B cell (primary cell): Measurements from ENCODE around the gene MTRF1. TPM values are rescaled to one million over a fixed set of nuclear protein-coding genes. Genes with fewer than 3 reads are reported as not detected.

ENCODE experiments used
- ATAC-seq: fragments of 200-7000 bp; cut with Tn5 transposase; one replicate; pipeline ENCODE4 v1.10.0; 2021; ENCODE audit warnings: low read depth, mild to moderate bottlenecking, moderate number of reproducible peaks, moderate library complexity
- CTCF ChIA-PET: fragments of 350-600 bp; sonication (Branson Sonifier 250); formaldehyde crosslinking; loops from one replicate; lab custom pipeline; 2021; ENCODE audit warnings: antibody characterized with exemption, inconsistent platforms; lab: Charles Lee
- POLR2A ChIA-PET: fragments of 350-600 bp; sonication (Branson Sonifier 250); formaldehyde crosslinking; loops from one replicate; lab custom pipeline; 2021; ENCODE audit warnings: antibody characterized with exemption; lab: Charles Lee
- DNase-seq: peaks from one replicate; pipeline ENCODE4 v3.0.0; 2013
- H2AFZ ChIP-seq: 2 replicates; pipeline ENCODE4 v1.6.1; 2012; ENCODE audit warnings: mild to moderate bottlenecking, low read depth, low read length; ENCODE audit not compliant: insufficient read depth, poor library complexity, severe bottlenecking
- H3K27ac ChIP-seq, 2 donors: 1 replicate in 1 of 2; 2 replicates in 1 of 2; pipeline ENCODE4 v1.5.1; 2012 to 2013; ENCODE audit warnings: low read length in 2 of 2, mild to moderate bottlenecking in 2 of 2, moderate library complexity in 1 of 2
- H3K27me3 ChIP-seq, 4 experiments: fragments of 200-600 bp in 1 of 4; sonication (generic) in 1 of 4; replicated peaks in 1 of 4; 1 replicate in 2 of 4; 2 replicates in 2 of 4; pipeline versions ENCODE4 v1.6.1 to v1.7.0; 2013 to 2016; ENCODE audit warnings: low read length in 3 of 4, mild to moderate bottlenecking in 2 of 4, mixed read lengths in 1 of 4, moderate library complexity in 1 of 4; ENCODE audit not compliant: insufficient read depth in 4 of 4, control insufficient read depth in 3 of 4; ENCODE audit errors: control extremely low read depth in 1 of 4
- H3K36me3 ChIP-seq, 2 experiments: replicated peaks in 1 of 2; 1 replicate in 1 of 2; 2 replicates in 1 of 2; pipeline versions ENCODE4 v1.6.1 to v1.7.1; 2013; ENCODE audit warnings: low read length in 1 of 2; ENCODE audit not compliant: insufficient read depth in 2 of 2, control insufficient read depth in 1 of 2; ENCODE audit errors: control extremely low read depth in 1 of 2, extremely low read depth in 1 of 2
- H3K4me1 ChIP-seq, 2 donors: fragments of 200-600 bp in 1 of 2; sonication (generic) in 1 of 2; 1 replicate in 1 of 2; 2 replicates in 1 of 2; pipeline versions ENCODE4 v1.5.1 to v1.6.1; 2013 to 2017; ENCODE audit warnings: low read length in 2 of 2; ENCODE audit not compliant: control insufficient read depth in 2 of 2, insufficient read depth in 2 of 2
- H3K4me2 ChIP-seq: replicated peaks from 2 replicates; pipeline ENCODE3; 2012; ENCODE audit warnings: mild to moderate bottlenecking, low read depth, low read length; ENCODE audit not compliant: poor library complexity, severe bottlenecking
- H3K4me3 ChIP-seq, 5 experiments: fragments of 200-600 bp in 1 of 5; sonication (generic) in 1 of 5; 1 replicate in 3 of 5; 2 replicates in 2 of 5; pipeline versions ENCODE4 v1.5.1 to v1.7.0; 2011 to 2016; ENCODE audit warnings: low read length in 4 of 5, mild to moderate bottlenecking in 4 of 5, low read depth in 2 of 5, control low read depth in 1 of 5, moderate library complexity in 1 of 5; ENCODE audit not compliant: insufficient read depth in 1 of 5; ENCODE audit errors: control extremely low read depth in 1 of 5, extremely low read depth in 1 of 5
- H3K79me2 ChIP-seq: fragments of 200-600 bp; sonication (generic); one replicate; pipeline ENCODE4 v1.6.0; 2016; ENCODE audit warnings: low read length; ENCODE audit not compliant: control insufficient read depth, insufficient read depth
- H3K9ac ChIP-seq: fragments of 200-600 bp; sonication (generic); 2 replicates; pipeline ENCODE4 v1.6.1; 2017; ENCODE audit warnings: mild to moderate bottlenecking, low read length, moderate library complexity
- H3K9me3 ChIP-seq, 3 donors: one replicate each; pipeline versions ENCODE4 v1.6.1 to v1.7.1; 2013; ENCODE audit warnings: low read length in 2 of 3; ENCODE audit not compliant: control insufficient read depth in 2 of 3, insufficient read depth in 1 of 3; ENCODE audit errors: control extremely low read depth in 1 of 3
- H4K20me1 ChIP-seq: 2 replicates; pipeline ENCODE4 v1.6.0; 2012; ENCODE audit warnings: mild to moderate bottlenecking, low read length; ENCODE audit not compliant: insufficient read depth, control insufficient read depth, poor library complexity, severe bottlenecking
- H3K27ac Mint-ChIP-seq: one replicate; pipeline ENCODE4 v1.8.0; 2021; ENCODE audit warnings: mixed read lengths
- H3K27me3 Mint-ChIP-seq: one replicate; pipeline ENCODE4 v1.8.0; 2021; ENCODE audit warnings: mixed read lengths
- H3K4me1 Mint-ChIP-seq: one replicate; pipeline ENCODE4 v1.8.0; 2021; ENCODE audit warnings: mixed read lengths
- H3K4me3 Mint-ChIP-seq: one replicate; pipeline ENCODE4 v1.8.0; 2021; ENCODE audit warnings: mixed read lengths
- H3K9me3 Mint-ChIP-seq: one replicate; pipeline ENCODE4 v1.8.0; 2022; ENCODE audit warnings: mixed read lengths; ENCODE audit not compliant: insufficient read depth
- EZH2 ChIP-seq: IDR thresholded peaks from 2 replicates; pipeline ENCODE4 v1.6.1; 2012; ENCODE audit warnings: borderline replicate concordance, low read depth, mild to moderate bottlenecking, moderate library complexity, low read length; ENCODE audit not compliant: insufficient read depth, poor library complexity, severe bottlenecking
- WGBS: methylation state at CpG from one replicate; pipeline ENCODE4 v1.1.5; 2013; ENCODE audit warnings: missing lambda C conversion rate; ENCODE audit not compliant: insufficient coverage; 5-methylcytosine and 5-hydroxymethylcytosine counted together
- intact Hi-C: fragments of 100-400 bp; cut with micrococcal nuclease; formaldehyde crosslinking; loops from one replicate; pipeline ENCODE4 v1.10.0; 2022
- polyA plus RNA-seq: library from polyadenylated mRNA; depleted of rRNA; stranded (reverse); fragments of >200 nt; gene quantifications from 2 replicates; pipeline ENCODE4 v1.2.3, GENCODE V29; 2012
- total RNA-seq, 2 donors: library from RNA; stranded (reverse); fragments of 120-200 nt in 1 of 2; gene quantifications; 1 replicate in 1 of 2; 2 replicates in 1 of 2; pipeline versions ENCODE4 v1.2.3 to v1.2.4, GENCODE V29; 2013 to 2022
- TF ChIP-seq, protein P1 (sequence below): fragments of 200-600 bp; IDR thresholded peaks from one replicate; pipeline ENCODE4 v1.8.0; 2022; ENCODE audit warnings: antibody characterized with exemption, mild to moderate bottlenecking

The MTRF1 gene
- total and polyA plus RNA-seq, 2 donors (not counting 1 experiment from before 2014, with no cell fraction given) = 24.4 to 36.0 TPM

DNA sequence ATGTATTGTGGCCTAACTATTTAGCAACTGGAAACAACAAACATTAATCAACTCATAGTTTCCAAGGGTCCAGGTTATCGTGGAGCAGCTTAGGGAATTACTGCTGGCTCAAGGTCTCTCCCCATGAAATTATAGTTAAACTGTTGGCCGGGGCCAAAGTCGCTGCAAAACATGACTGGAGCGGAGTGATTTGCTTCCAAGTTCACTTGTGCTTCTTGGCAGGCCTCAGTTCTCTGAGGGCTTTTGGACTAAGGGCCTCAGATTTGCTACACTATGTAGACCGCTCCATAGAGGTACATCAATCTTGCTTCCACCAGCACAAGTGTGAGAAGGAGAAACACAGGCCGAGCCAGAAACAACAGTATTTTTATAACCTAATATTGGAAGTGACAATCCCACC, 59.6 kb downstream of the MTRF1 start:
- POLR2A ChIA-PET = no interaction called here
- H3K9me3 Mint-ChIP-seq = peaks cover 9% of the 10 kb centered on the region
- intact Hi-C loops = no loop called here
- peaks cover 26% of the 10 kb centered on the region for H3K4me1 Mint-ChIP-seq
- H3K27ac ChIP-seq = no peak overlapping the region
- TF ChIP-seq EZH2 = no peak
- TF ChIP-seq, protein P1, sequence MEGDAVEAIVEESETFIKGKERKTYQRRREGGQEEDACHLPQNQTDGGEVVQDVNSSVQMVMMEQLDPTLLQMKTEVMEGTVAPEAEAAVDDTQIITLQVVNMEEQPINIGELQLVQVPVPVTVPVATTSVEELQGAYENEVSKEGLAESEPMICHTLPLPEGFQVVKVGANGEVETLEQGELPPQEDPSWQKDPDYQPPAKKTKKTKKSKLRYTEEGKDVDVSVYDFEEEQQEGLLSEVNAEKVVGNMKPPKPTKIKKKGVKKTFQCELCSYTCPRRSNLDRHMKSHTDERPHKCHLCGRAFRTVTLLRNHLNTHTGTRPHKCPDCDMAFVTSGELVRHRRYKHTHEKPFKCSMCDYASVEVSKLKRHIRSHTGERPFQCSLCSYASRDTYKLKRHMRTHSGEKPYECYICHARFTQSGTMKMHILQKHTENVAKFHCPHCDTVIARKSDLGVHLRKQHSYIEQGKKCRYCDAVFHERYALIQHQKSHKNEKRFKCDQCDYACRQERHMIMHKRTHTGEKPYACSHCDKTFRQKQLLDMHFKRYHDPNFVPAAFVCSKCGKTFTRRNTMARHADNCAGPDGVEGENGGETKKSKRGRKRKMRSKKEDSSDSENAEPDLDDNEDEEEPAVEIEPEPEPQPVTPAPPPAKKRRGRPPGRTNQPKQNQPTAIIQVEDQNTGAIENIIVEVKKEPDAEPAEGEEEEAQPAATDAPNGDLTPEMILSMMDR = no peak
- CTCF ChIA-PET = interaction anchor here (0.9 to 2.3 kb wide), 2 partner anchors 12 to 19 kb away, joined by 3 to 9 read pairs; no protein-coding TSS in a partner anchor
- H3K27me3 Mint-ChIP-seq = no peaks in the 10 kb centered on the region
- H2AFZ ChIP-seq = no peak overlapping the region
- WGBS = 98% methylated on average over 4 of the region's 6 CpGs
- H3K4me3 ChIP-seq = no peak overlapping the region
- H3K27ac Mint-ChIP-seq = no peak overlapping the region
- H3K36me3 ChIP-seq = no peaks in the 10 kb centered on the region
- H3K79me2 ChIP-seq = no peaks in the 10 kb centered on the region
- H3K9ac ChIP-seq = no peak overlapping the region
- H3K4me2 ChIP-seq = no peak overlapping the region
- DNase-seq (no peak), ATAC-seq (no peak)
- H3K4me1 ChIP-seq = peaks cover 23% of the 10 kb centered on the region in 2 donors
- no peak overlapping the region for H3K4me3 Mint-ChIP-seq
- H3K9me3 ChIP-seq = peaks cover 0 to 7% (median 2%) of the 10 kb centered on the region in 3 donors
- no peaks in the 10 kb centered on the region for H4K20me1 ChIP-seq
- no peaks in the 10 kb centered on the region for H3K27me3 ChIP-seq

DNA sequence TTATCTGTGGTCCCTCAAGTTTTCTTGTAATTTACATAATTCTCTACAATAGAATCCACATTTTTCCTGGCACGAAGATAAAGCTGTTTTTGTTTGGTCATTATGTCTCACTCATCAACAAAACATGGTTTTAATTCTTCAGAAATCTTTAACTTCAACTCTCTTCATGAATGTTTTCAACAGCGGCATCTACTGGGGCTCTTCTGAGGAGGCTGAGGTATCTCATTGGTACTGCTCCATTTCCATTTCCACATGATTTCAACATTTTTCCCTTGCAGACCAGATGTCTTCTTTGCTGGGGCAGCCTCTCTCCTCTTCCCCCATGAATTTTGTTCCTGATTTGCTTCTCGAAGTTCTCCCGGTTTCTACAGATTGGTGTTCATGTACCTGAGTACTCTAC, 63.2 kb downstream of the MTRF1 start:
- H3K4me1 Mint-ChIP-seq = peaks cover 40% of the 10 kb centered on the region
- TF ChIP-seq EZH2 = no peak
- TF ChIP-seq, protein P1 = no peak
- ATAC-seq (no peak), DNase-seq (no peak)
- intact Hi-C loops = no loop called here
- 100% methylated on average over 3 of the region's 4 CpGs for WGBS
- H3K4me3 ChIP-seq = no peak overlapping the region
- H3K27ac ChIP-seq = peak overlapping the region in 1 of 2 donors; percentile 100
- CTCF ChIA-PET = interaction anchor here (1.0 to 1.9 kb wide), 3 partner anchors 20 to 145 kb away, joined by 5 to 15 read pairs (median 5); no protein-coding TSS in a partner anchor
- no peaks in the 10 kb centered on the region for H3K27me3 ChIP-seq
- H3K4me2 ChIP-seq = peak overlapping the region; percentile 66
- no peak overlapping the region for H2AFZ ChIP-seq
- peaks cover 33 to 35% of the 10 kb centered on the region in 2 donors for H3K4me1 ChIP-seq
- no peaks in the 10 kb centered on the region for H3K36me3 ChIP-seq
- peak overlapping the region; percentile 98 for H3K27ac Mint-ChIP-seq
- H3K9me3 ChIP-seq = peaks cover 0 to 7% (median 2%) of the 10 kb centered on the region in 3 donors
- H3K9ac ChIP-seq = peak overlapping the region; percentile 69
- peak overlapping the region; percentile 27 for H3K4me3 Mint-ChIP-seq
- H3K9me3 Mint-ChIP-seq = peaks cover 5% of the 10 kb centered on the region
- H4K20me1 ChIP-seq = no peaks in the 10 kb centered on the region
- POLR2A ChIA-PET = no interaction called here
- no peaks in the 10 kb centered on the region for H3K27me3 Mint-ChIP-seq
- no peaks in the 10 kb centered on the region for H3K79me2 ChIP-seq
